ENCODE measurements around the gene GFOD2.

- TF ChIP-seq, protein P1, sequence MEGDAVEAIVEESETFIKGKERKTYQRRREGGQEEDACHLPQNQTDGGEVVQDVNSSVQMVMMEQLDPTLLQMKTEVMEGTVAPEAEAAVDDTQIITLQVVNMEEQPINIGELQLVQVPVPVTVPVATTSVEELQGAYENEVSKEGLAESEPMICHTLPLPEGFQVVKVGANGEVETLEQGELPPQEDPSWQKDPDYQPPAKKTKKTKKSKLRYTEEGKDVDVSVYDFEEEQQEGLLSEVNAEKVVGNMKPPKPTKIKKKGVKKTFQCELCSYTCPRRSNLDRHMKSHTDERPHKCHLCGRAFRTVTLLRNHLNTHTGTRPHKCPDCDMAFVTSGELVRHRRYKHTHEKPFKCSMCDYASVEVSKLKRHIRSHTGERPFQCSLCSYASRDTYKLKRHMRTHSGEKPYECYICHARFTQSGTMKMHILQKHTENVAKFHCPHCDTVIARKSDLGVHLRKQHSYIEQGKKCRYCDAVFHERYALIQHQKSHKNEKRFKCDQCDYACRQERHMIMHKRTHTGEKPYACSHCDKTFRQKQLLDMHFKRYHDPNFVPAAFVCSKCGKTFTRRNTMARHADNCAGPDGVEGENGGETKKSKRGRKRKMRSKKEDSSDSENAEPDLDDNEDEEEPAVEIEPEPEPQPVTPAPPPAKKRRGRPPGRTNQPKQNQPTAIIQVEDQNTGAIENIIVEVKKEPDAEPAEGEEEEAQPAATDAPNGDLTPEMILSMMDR (IDR thresholded peaks at IDR 0.05): no peak
- TF ChIP-seq POLR2AphosphoS5 (IDR thresholded peaks at IDR 0.05): no peak
- TF ChIP-seq POLR2A (IDR thresholded peaks at IDR 0.05; ENCODE audit: low read depth): no peak
Observed at GRCh38 chr16:67665598-67665997, 53.5 kb downstream of the GFOD2 start.
